NCI-H345 (cell line): ENCODE measurements around the gene UNC5C.

Experiments
- DNase-seq: peaks from one replicate; lab custom pipeline; 2025; lab: John Stamatoyannopoulos, UW

The UNC5C gene

DNA sequence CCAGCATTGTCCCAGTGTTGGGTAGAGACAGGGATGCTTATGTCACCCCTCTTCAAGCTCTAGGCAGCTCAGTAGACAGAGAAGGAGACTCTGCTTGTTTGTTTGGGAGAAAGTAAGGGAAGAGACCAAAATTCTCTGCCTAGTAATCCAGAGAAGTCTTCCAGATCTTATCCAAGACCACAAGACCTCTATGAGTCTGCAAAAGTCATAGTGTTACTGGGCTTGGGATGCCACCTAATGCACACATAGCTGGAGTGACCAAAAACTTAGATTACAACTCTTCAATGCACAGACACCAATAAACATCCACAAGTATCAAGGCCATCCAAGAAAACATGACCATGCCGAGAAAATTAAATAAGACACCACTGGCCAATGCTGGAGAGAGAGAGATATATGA is 205.5 kb downstream of the UNC5C start:
- no peak for DNase-seq

DNA sequence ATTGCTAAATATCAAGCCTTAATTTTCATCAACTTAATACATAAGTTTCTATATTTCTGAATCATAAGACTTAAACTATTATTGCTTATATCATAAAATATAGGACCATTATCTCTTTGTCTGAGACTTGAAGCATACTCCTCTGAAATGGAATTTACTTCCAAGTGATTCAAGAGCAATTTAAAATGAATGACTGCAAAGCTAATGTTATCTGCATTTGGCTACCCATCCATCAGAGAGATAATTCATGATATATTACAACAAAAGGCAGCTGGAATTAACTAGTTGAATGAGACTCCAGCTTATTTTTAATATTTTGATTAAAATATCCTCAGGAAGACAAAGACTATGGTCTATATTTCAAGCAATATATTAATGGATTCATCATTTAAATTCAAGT is 208.6 kb downstream of the UNC5C start:
- no peak for DNase-seq

DNA sequence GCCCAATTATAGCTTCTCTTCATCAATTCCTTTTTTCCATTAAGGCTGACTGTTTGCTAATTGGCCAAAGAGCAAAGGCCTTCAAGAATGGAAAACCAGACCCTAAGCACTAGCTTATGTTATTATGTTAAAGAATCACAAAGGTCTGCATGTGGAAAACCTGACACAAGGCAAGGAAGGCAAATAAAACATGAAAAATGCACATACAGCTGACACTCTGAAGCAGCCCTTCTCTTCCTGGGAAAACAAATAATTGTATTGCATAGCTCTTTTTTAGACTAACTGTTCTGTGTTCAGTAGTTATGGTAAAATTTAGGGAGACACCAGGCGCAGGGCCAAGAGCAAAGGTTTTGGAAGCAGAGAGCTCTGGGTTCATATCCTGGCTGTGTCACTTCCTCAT is 223.1 kb downstream of the UNC5C start:
- no peak for DNase-seq

DNA sequence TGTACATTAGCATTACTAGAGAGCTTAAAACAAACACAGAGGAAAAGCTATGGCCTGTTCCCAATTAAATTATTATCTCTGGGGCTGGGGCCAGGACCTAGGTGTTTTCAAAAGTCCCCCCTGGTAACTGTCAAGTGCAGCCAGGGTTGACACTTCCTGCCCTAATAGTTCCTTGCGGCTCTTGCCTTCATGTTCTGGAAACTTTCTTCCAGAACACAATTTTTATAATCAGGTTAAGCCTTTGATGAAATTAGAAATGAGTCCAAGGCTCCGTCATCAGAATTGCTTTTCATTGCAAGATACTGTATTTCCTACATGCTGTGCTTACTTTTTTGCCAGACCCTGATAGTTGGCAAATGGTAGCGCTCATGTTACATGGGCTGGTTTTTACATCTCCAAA is 229.6 kb downstream of the UNC5C start:
- DNase-seq: no peak

DNA sequence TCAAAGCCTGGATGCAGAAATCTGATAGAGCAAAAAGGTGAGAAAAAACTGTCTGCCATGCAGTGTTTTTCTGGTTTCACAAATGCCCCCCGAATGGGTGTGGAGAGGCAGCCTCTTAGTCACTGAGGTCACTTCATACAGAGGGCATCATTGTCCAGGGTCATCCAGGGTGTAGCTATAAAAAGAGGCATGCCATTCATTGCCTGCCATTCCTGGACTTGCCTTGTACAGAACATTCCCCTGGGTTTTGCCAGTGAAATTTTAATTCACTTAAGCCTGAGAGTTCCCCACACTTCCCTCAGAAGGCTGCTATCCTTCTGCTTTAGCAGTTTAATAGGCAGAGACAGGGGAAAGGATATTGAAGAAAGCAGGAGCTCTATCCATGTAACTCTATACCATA is 230.3 kb downstream of the UNC5C start:
- DNase-seq: no peak

DNA sequence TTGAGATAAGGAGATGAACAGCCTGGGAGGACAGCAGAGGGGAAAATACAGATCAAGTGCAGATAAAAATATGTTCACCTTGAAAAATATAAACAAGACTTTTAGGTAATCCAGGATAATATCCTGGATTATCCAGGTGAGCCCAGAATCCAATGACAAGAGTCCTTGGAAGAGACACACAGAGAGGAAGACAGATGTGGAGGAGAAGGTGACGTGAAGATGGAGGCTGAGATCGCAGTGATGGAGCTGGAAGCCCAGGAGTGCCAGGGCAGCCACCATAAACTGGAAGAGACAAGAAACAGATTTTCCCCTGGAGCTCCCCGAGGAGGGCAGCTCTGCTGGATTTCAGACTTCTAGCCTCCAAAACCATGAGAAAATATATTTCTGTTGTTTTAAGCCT is 230.7 kb downstream of the UNC5C start:
- DNase-seq: no peak

DNA sequence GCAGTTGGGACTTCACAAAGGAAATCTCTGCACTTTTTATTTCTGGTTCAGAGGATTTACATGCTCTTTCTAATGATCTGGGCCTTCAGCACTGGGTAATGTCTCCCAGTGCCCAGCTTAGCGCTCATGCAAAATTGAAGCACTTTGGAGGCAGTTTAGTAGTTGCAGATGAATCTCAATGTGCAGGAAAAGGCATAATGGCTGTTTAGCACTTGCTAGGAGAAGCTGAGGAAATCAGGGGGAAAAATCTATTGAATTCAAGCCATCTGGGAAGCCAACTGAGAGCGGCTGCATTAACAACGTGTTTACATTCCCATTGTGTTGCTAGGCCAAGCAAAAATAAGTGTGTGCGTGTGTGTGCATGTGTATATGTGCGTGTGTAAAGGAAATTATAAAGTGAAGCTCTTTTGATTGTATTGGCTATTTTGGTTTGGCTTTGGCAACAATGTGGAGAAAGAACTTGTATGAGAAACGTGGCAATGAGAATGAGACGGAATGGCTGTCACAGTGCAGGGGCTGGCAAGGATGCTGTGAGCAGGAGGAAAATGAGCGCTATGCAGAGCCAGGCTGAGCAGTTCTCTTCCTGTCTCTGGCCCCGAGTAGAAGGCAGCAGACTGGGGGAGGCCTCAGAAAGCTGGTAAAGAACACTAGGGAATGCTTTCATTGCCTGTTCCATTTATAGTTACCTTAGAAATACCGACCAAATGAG is 231.5 kb downstream of the UNC5C start:
- DNase-seq: peak; percentile 53

DNA sequence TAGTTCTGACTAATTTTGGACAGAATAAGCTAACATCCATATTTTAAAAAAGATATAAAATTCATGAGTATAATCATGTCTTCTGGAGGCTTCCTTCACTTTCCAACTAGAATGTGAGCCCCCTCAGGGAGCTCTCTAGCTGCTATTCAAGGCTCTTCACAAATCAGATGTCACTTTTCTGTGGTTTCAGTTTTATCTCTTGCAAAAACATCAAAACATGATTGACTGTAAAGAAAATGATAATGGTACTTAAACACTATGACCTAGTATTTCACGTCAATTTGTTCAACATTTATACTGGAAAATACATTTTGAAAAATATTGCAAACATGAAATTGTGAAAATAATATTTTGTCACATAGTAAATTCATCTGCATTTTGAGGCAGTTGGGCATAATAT is 234.2 kb downstream of the UNC5C start:
- no peak for DNase-seq

DNA sequence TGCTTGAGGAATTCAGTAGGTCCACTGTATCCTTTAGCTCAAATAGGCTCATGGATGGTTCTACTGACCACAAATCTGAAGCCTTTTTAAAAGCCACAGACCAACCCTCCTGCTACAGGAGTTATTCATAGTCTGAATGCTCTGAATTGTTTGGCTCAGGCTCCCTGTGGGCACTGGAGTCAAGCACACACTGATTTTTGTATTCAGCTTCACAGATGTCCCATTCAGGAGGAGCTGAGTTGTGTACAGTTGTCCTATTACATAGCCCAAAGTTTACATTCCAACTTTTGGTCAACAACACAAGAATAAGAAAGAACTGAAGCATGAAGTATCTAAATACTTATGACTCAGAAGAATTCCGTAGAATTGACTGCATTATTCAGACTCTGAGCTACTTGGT is 243.9 kb downstream of the UNC5C start:
- DNase-seq: peak; percentile 38

DNA sequence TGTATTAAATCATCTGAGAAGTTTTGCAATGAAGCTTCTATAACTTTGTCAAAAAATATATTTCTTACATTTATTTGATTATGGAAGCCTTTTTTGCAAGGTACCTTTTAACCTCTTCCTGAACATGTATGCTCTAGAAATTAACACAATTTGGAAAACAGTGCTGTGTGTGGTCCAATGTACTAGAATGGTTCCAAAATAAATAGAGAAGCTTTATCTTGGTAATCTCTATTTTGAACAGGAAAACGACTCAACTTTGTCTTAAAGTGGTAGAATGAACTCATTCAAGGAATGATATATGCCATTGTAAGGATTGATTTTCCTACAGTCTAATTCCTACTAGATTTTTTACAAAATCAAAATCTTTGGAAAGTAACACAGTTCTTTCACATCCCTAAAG is 248.5 kb downstream of the UNC5C start:
- DNase-seq: no peak

DNA sequence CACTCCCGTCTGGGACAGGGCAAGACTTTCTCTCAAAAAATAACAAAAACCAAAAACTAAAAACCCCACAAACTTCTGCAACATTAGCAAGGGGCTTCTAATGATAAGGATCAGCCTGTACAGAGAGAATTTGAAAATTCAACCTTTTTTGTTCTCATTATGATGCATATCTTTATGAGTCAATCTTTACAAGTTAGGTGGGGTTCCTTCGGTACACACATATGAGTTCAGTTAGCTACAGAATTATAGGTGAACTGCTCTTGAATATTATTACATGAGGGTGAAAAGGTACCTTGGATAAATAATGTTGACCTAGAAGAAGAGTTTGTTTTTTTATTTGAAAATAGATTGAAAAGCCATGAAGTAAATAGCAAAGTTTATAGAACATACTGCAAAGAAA is 252.7 kb downstream of the UNC5C start:
- DNase-seq: no peak

DNA sequence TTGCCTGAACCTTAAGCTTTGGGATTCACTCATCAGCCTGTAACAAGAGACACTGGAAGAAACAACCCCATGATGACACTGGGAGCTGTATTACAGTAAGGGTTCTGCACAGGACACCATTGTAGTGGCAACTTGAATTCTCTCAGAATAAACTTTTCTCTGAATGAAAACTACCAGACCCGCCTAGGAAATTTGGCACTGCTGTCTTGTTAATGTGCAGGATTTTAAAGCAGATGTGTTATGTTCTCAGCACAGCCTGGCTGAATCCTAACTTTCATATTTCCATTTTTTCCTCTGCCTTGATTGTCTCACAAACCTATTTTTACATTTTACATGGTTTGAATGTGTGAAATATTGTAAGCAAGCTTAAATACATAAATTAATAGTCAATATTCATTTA is 253.6 kb downstream of the UNC5C start:
- DNase-seq: no peak

DNA sequence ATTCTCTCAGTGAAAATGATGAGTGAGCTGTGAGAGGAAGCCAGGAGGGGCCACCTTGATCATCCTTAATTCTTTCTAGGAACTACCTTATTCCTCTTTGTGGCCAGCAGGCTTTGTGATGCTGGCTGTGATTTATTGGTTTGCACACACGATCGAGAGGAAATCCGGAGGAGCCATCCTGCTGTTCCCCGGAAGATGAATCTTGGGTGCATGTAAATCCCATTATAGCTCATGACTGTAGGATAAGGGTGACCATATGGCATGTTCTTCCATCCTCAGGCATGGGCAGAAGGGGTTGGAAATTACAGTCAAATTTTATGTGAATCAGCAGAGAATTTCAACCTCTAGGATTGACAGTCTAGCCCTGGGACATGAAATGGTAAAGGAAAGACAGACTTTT is 254.5 kb downstream of the UNC5C start:
- no peak for DNase-seq

DNA sequence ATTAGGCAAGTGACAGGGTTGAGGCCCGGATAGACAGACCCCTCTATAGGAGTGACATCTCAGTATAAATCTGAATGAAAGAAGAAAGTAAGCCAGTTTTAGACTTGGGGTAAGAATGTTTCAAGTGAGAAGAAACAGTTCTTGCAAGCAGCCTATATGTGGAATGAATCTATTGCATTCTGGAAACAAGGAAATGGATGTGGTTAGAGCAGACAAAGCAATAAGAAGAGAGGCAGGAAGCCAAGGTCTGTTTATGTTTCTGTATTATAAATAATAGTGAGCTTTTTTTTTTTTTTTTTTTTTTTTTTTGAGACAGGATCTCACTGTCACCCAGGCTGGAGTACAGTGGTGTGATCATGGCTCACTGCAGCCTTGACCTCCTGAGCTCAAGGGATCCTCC is 255.8 kb downstream of the UNC5C start:
- DNase-seq: no peak

DNA sequence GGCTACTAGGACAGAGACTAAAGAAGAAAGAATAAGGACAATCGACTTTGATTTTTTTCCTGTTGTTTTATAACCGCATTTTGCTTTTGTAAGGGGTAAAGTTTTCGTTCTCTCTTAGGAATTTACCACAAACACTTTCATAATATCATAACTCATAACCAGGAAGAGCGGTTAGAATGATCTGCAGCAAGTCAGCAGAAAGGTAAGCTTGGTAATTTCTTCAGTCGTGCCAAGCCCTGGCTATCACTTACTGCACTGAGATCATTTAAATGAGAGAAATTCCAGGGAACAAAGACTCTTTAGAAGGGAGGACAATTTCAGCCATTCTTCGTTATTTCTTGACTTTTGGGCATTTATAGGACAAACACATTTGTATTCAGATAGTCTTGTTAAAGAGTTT is 258.1 kb downstream of the UNC5C start:
- DNase-seq: no peak

DNA sequence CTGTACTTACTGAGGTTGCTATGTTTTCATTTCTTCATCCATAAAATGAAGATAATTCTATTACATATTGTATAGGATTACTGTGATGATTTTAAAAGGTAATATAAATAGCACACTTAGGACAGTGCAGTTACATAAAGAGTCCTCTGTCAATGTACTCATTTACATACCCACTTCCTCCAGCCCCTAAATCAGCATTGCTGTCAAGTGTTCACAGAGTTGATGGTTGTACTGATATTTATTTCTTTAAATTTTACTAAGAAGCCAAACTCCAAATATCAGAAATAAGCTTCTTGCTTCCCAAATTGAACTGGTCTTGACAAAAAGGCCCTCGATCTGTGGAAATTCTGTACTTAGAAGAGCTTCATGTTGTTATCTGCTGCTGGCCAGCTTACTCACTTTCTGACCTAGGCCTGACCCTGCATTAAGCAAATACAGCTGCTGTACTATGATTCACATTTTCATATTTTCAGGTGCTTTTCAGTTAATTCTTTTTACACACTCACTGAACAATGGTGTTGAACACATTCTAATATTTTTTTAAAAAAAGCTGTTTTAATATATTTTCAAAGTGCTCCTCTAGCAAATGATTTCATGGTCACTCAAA is 259.6 kb downstream of the UNC5C start:
- DNase-seq: no peak

DNA sequence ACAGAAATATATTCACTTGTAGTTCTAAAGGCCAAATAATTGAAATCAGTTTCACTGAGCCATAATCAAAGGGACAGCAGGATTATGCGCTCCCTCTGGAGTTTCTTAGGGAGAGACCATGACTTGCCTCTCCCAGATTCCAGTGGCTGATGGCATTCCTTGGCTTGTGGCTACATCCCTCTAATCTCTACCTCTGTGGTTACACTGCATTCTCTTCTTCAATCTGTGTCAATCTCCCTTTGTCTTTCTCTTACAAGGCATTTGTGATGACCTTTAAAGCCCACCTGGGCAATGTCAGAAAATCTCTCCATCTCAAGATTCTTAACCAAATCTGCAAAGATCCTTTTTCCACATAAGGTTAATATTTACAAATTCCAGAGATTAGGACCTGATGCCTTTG is 260.2 kb downstream of the UNC5C start:
- no peak for DNase-seq

DNA sequence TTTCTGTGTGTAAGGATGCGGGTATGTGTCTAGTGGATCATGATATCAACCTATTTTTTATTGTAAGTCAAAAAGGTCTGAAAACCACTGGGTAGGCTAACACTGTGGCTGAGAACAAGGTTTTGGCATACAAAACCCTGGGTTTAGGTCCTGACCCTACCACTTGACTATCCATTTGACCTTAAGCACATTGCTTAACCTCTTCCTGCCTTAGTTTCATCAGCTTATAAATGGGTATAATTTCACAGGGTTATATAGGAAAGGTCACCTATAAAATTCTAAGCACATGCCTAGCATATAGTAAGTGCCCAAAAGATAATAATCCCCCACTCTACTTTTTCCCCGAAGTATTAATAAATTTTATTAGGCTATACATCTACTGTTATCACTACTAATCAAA is 263.0 kb downstream of the UNC5C start:
- no peak for DNase-seq

DNA sequence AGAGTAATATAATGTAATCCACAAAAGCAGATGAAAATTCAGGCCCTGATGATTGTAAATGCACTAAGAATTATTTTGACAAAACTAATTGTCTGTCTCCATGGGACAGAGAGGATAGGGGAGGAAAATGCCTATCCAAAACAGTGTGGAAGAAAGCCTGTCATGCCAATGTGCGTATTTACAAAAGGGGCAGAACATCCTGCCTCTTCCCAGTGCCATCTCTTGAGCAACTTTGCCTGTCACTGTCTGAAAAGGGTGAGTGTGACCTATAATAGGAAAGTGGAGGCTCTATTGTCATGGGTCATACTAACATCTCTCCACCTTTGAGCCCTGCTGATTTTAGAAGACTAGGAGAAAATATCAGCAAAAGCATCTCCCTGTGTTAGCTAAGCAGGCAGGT is 264.1 kb downstream of the UNC5C start:
- DNase-seq: no peak

DNA sequence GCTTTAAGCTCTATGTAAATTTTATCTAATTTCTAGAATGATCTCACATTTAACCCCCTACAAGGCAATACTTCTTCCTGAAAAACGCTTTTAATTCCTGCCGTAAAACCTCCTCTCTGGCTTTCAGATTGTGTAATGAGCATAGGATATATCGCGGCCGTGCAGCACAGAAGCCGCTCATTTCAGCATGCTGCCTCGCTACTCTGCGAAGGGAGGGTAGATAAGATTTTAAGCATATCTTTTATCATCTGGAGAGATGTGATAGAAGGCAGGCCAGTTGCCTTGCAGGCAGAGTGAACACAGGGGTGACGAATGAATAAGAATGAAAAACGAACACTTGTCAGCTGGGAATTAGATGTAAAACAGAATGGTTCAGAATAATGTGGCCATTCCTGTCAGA is 265.5 kb downstream of the UNC5C start:
- DNase-seq: no peak

DNA sequence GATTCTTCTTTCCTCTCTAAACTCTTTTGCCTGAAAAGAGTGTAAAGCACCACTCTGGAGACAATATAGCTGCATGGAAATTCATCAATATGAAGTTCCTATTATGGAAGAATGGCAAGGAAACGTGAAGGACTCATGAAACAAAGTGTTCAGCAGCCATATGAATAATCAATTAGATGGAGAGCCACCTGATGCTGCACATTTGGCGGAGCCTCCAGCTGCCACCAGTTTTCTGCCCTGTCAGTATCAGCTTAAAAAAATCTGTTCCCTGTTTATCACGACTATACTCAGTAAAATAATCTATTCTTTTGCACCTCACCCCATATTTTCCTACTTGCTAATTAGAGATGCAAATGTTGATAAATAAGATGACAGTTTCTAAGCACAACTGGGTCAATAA is 276.0 kb downstream of the UNC5C start:
- DNase-seq: no peak

DNA sequence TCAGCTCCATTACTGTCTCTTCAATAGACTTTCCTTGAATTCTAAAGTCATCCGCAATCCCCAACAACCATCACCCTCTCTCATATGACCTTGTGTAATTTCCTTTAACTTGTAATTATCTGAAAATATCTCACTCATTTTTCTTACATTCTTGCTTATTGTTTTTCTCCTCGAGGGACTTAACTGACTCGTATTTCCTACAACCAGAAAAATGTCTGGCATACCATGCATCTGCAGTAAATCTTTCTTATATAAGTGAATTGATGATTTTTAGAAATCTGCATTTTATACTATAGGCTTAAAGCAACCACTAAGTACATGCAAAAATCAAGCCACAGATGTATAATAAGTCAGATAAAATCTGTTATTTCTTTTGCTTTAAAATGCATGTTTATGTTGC is 276.7 kb downstream of the UNC5C start:
- no peak for DNase-seq

DNA sequence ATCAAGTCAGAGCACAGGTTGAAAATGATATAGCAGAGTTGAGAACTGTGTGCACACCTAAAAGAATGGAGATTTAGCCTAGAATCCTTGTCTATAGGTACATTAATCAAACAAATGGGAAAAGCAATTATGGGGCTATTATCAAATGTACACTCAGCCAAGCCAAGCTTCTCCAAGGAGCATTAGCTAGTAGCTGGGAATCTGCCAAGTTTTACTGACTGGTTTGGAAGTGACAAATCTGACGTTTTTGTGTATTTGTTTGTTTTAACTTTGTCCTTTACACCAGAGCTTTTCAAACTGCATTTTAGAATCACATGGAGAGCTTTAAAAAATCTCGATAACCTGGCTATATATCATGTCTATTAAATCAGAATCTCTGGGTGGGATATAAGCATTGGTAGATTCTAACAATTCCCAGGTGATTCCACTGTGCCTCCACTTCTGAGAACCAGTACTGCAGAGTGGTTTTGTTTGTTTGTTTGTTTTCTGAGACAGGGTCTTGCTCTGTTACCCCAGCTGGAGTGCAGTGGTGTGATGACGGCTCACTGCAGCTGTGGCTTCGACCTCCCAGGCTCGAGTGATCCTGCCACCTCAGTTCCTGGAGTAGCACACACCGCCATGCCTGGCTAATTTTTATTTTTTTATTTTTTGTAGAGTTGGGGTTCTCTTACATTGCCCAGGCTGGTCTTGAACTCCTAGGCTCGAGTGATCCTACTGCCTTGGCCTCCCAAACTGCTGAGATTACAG is 279.8 kb downstream of the UNC5C start:
- peak; percentile 42 for DNase-seq

DNA sequence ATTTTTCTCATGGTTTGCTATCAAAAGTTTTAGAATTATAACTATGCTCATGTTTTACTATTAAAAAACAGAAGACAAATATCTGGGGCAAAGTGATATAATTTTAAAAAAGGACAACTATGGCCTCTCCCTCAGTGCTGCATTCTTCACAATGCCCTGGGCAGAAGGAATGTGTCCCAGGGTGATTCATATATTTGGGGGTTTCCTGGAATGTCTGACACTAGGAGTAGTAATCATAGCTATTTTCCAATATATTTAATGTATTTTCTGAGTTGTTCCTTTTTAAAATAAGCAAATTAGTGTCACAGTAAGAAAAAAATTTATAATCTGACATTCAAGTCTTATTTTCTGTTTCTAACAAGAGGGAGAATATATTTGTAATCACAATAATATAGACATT is 281.7 kb downstream of the UNC5C start:
- no peak for DNase-seq
